K562 (cell line): ENCODE results near the gene PDE8B. TPM values are rescaled to one million over a fixed set of nuclear protein-coding genes. Genes with fewer than 3 reads are reported as not detected.

Experiments used
- ATAC-seq: fragments of 200-7000 bp; cut with Tn5 transposase; 3 replicates; pipeline ENCODE4 v1.9.1; 2020; ENCODE audit warnings: moderate library complexity
- BruUV-seq: library from RNA; stranded (reverse); fragments of 400-500 nt; replicated peaks from 2 replicates; lab custom pipeline; 2021; lab: Mats Ljungman, UMichigan
- CTCF ChIA-PET: fragments of 300-600 bp; formaldehyde crosslinking; extraction: SDS; loops from one replicate; lab custom pipeline; 2021; ENCODE audit warnings: low intra/inter-chr PET ratio; lab: Yijun Ruan, JAX
- POLR2A ChIA-PET: fragments of 300-600, 350-650 bp; sonication (Branson Sonifier 250); formaldehyde crosslinking; extraction: SDS; loops from one replicate; lab custom pipeline; 2021; ENCODE audit warnings: antibody characterized with exemption, inconsistent platforms; lab: Yijun Ruan, JAX
- DNase-seq, 4 experiments: peaks; one replicate each; pipeline versions ENCODE4 v3.0.0 to v3.0.0-alpha.2; 2011 to 2018; ENCODE audit warnings: low spot score in 3 of 4, mixed read lengths in 3 of 4; ENCODE audit errors: extremely low read depth in 1 of 4
- FAIRE-seq: peaks from 2 replicates; lab custom pipeline; 2011; peaks lifted over from hg19 to GRCh38; lab: Jason Lieb, UNC
- H2AFZ ChIP-seq: 2 replicates; pipeline ENCODE4 v1.6.0; 2011; ENCODE audit warnings: low read depth, low read length, control low read depth, inconsistent platforms
- H3K27ac ChIP-seq: fragments of 200-600 bp; 3 replicates; pipeline ENCODE4 v1.8.0; 2011; ENCODE audit warnings: low read depth, mild to moderate bottlenecking, control low read depth, inconsistent platforms, low read length, moderate library complexity, mixed read lengths; ENCODE audit errors: extremely low read depth
- H3K27me3 ChIP-seq, 2 experiments: fragments of 300-600 bp in 1 of 2; 2 replicates in 1 of 2; 3 replicates in 1 of 2; pipeline versions ENCODE4 v1.6.0 to v1.8.0; 2011; ENCODE audit warnings: inconsistent platforms in 2 of 2, low read length in 2 of 2, mild to moderate bottlenecking in 1 of 2, mixed read lengths in 1 of 2, moderate library complexity in 1 of 2; ENCODE audit not compliant: control insufficient read depth in 2 of 2, insufficient read depth in 2 of 2
- H3K36me3 ChIP-seq: fragments of 300-600 bp; 3 replicates; pipeline ENCODE4 v1.8.0; 2011; ENCODE audit warnings: mild to moderate bottlenecking, low read length, inconsistent platforms; ENCODE audit not compliant: control insufficient read depth, insufficient read depth
- H3K4me1 ChIP-seq, 2 experiments: fragments of 200-600 bp in 1 of 2; replicated peaks in 1 of 2; 2 replicates in 1 of 2; 3 replicates in 1 of 2; pipeline versions ENCODE4 v1.5.1 to v1.8.0; 2011; ENCODE audit warnings: inconsistent platforms in 2 of 2, low read length in 2 of 2, mild to moderate bottlenecking in 1 of 2, mixed read lengths in 1 of 2, moderate library complexity in 1 of 2; ENCODE audit not compliant: control insufficient read depth in 2 of 2, insufficient read depth in 2 of 2
- H3K4me2 ChIP-seq: 2 replicates; pipeline ENCODE4 v1.6.1; 2011; ENCODE audit warnings: low read length, control low read depth, inconsistent platforms, mixed read lengths; ENCODE audit not compliant: insufficient read depth
- H3K4me3 ChIP-seq: fragments of 200-600 bp; sonication (generic), shearing (Covaris generic); 2 replicates; pipeline ENCODE4 v1.5.1; 2016; ENCODE audit warnings: control low read depth, inconsistent platforms
- H3K79me2 ChIP-seq: fragments of 200-600 bp; 3 replicates; pipeline ENCODE4 v1.8.0; 2011; ENCODE audit warnings: low read length, inconsistent platforms; ENCODE audit not compliant: control insufficient read depth, insufficient read depth
- H3K9ac ChIP-seq, 2 experiments: 2 replicates each; pipeline versions ENCODE4 v1.6.0 to v1.6.1; 2011; ENCODE audit warnings: low read depth in 2 of 2, low read length in 2 of 2, control low read depth in 1 of 2, inconsistent platforms in 1 of 2, mild to moderate bottlenecking in 1 of 2, mixed read lengths in 1 of 2; ENCODE audit not compliant: insufficient read depth in 1 of 2
- H3K9me1 ChIP-seq: one replicate; pipeline ENCODE4 v1.6.0; 2011; ENCODE audit warnings: inconsistent platforms, mild to moderate bottlenecking, low read length, moderate library complexity; ENCODE audit not compliant: control insufficient read depth, insufficient read depth
- H3K9me3 ChIP-seq: replicated peaks from 2 replicates; pipeline ENCODE4 v1.5.1; 2011; ENCODE audit warnings: low read depth, low read length, inconsistent platforms; ENCODE audit not compliant: control insufficient read depth, insufficient read depth
- H4K20me1 ChIP-seq: replicated peaks from 2 replicates; pipeline ENCODE4 v1.6.1; 2011; ENCODE audit warnings: low read length, inconsistent platforms, mixed read lengths; ENCODE audit not compliant: control insufficient read depth, insufficient read depth
- COPS2 ChIP-seq: fragments of 450-650 bp; conservative IDR thresholded peaks from 2 replicates; pipeline ENCODE4 v1.6.1; 2016; ENCODE audit warnings: mild to moderate bottlenecking, moderate library complexity
- L3MBTL2 ChIP-seq: fragments of 450-650 bp; IDR thresholded peaks from 2 replicates; pipeline ENCODE4 v1.6.1; 2016; ENCODE audit warnings: mild to moderate bottlenecking, moderate library complexity
- SIN3B ChIP-seq: fragments of 450-650 bp; IDR thresholded peaks from 2 replicates; pipeline ENCODE4 v1.6.1; 2017; ENCODE audit warnings: low read depth, mild to moderate bottlenecking, moderate library complexity
- SPI1 ChIP-seq: IDR thresholded peaks from 2 replicates; pipeline ENCODE4 v1.6.1; 2011; ENCODE audit warnings: low read depth, low read length, control low read depth, borderline replicate concordance
- SREBF1 ChIP-seq: fragments of 150-350 bp; IDR thresholded peaks from 2 replicates; pipeline ENCODE4 v1.6.1; 2014; ENCODE audit warnings: antibody characterized with exemption, low read depth, low read length, borderline replicate concordance
- XRCC5 ChIP-seq: fragments of 200-400 bp; formaldehyde crosslinking; IDR thresholded peaks from 2 replicates; pipeline ENCODE4 v1.6.1; 2017; ENCODE audit warnings: low read depth, mild to moderate bottlenecking, low read length
- ZFP36 ChIP-seq: fragments of 150-350 bp; IDR thresholded peaks from 2 replicates; pipeline ENCODE4 v1.6.1; 2018; ENCODE audit warnings: low read length, low read depth; ENCODE audit not compliant: partially characterized antibody
- ZNF644 ChIP-seq: fragments of 200-800 bp; sonication (Bioruptor generic); IDR thresholded peaks from 2 replicates; pipeline ENCODE4 v1.6.1; 2016; ENCODE audit warnings: low read depth, missing genetic modification characterization, missing compliant biosample characterization
- ZNF780A ChIP-seq: fragments of 250-450 bp; sonication (Bioruptor Pico); IDR thresholded peaks from 2 replicates; pipeline ENCODE4 v1.5.0; 2021; ENCODE audit warnings: mild to moderate bottlenecking
- WGBS: fragments of 100-300 bp; shearing (Covaris generic); methylation state at CpG from one replicate; pipeline ENCODE4 v1.1.6; 2016; ENCODE audit warnings: low coverage, mixed read lengths; ENCODE audit not compliant: insufficient coverage; ENCODE audit errors: missing lambda C conversion rate; 5-methylcytosine and 5-hydroxymethylcytosine counted together
- in situ Hi-C: fragments of 300-500 bp; cut with MboI; formaldehyde crosslinking; loops from 4 replicates; pipeline ENCODE4 v1.15.0; 2018; ENCODE audit warnings: inconsistent platforms, mixed read lengths
- intact Hi-C: fragments of 100-400 bp; cut with micrococcal nuclease; formaldehyde crosslinking; loops from 2 replicates; pipeline ENCODE4 v1.14.2; 2022
- polyA plus RNA-seq, 8 experiments: library from polyadenylated mRNA; depleted of rRNA in 4 of 8; stranded (reverse) in 5 of 8; unstranded in 3 of 8; fragments of >200 nt; fragmentation: Nextera tagmentation in 2 of 8; fragmentation: Illumina TruSeq in 1 of 8; extraction: Ambion mirVana in 2 of 8; extraction: Trizol in 1 of 8; gene quantifications; 2 replicates each; pipeline versions ENCODE4 v1.2.1 to v1.2.3, GENCODE V29; 2011 to 2014; ENCODE audit warnings: inconsistent platforms in 1 of 8, missing spikeins in 1 of 8
- total RNA-seq, 7 experiments: library from RNA; depleted of rRNA in 6 of 7; stranded (reverse); fragments of >200 nt in 6 of 7; fragmentation: Illumina TruSeq in 2 of 7; extraction: Trizol in 2 of 7; gene quantifications; 2 replicates each; pipeline versions ENCODE4 v1.2.1 to v1.2.3, GENCODE V29; 2011 to 2021; ENCODE audit warnings: low replicate concordance in 1 of 7
- TF ChIP-seq, protein P1 (sequence below), 2 experiments: fragments of 450-650 bp in 1 of 2; sonication (generic) in 1 of 2; formaldehyde crosslinking; conservative IDR thresholded peaks; 2 replicates each; pipeline versions ENCODE4 v1.4.0 to v1.8.1; 2020 to 2022; ENCODE audit warnings: mild to moderate bottlenecking in 1 of 2, missing genetic modification reagents in 1 of 2
- TF ChIP-seq, protein P2 (sequence below), 2 experiments: fragments of 450-650 bp; IDR thresholded peaks; 2 replicates each; pipeline ENCODE4 v1.6.1; 2016; ENCODE audit warnings: mild to moderate bottlenecking in 2 of 2, borderline replicate concordance in 1 of 2, low read depth in 1 of 2, moderate library complexity in 1 of 2

The PDE8B gene
- total and polyA plus RNA-seq, 9 of the 15 experiments (the other 6 are each of a cell fraction or from before 2014, with no cell fraction given) = 0.15 to 0.28 TPM; not detected in 7

DNA sequence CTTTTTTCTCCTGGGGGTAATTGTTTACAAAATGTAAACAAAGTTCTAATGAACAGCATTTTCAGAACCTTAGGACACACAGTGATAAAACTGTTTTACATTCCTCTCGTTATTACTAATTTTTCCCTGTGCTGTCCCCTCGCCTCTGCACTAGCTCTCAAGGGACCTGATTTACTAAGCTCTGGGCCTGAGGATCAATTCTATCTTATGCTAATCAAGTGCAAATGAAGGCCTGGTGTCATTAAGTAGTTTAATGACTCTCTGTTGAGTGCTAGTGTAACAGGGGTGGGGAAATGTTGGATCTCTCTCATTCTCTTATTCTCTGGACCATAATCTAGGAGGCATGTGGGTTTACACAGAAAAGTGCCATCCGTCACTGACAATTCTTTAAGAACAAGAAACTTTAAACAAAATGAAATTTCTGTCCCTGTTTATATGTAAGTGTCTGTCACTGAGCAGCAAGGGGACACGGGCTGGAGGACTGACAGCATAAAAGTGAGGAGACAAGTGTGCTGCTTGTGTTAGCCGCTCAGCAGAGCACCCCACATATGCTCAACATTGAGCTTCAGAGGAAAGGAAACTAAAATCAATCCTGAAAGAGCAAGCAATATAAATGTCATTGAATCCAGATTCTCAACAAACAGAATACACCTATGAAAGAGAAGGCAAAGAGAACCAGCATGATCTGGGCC, 166.3 kb downstream of the PDE8B start:
- no peak overlapping the region for H2AFZ ChIP-seq
- CTCF ChIA-PET = no interaction called here
- no TSS peak for BruUV-seq
- H3K79me2 ChIP-seq = no peaks in the 10 kb centered on the region
- no peaks in the 10 kb centered on the region for H3K36me3 ChIP-seq
- H3K9me3 ChIP-seq = no peaks in the 10 kb centered on the region
- peaks cover 31 to 32% of the 10 kb centered on the region in 2 experiments; a peak in 4 of 5 replicates for H3K27me3 ChIP-seq
- FAIRE-seq (no peak), DNase-seq (no peak), ATAC-seq (no peak)
- no peak overlapping the region for H3K9ac ChIP-seq
- POLR2A ChIA-PET = interaction anchor here (1.3 kb wide), 1 partner anchor 13 kb away, joined by 4 read pairs; no protein-coding TSS in a partner anchor
- no peaks in the 10 kb centered on the region for H3K4me1 ChIP-seq
- 4% methylated on average over 5 of the region's 5 CpGs for WGBS
- no peak overlapping the region for H3K4me3 ChIP-seq
- H3K27ac ChIP-seq = no peak overlapping the region
- H3K9me1 ChIP-seq = no peaks in the 10 kb centered on the region
- no peak overlapping the region for H3K4me2 ChIP-seq
- H4K20me1 ChIP-seq = no peaks in the 10 kb centered on the region
- intact Hi-C loops = no loop called here
- in situ Hi-C loops = no loop called here
- TF ChIP-seq, protein P1, sequence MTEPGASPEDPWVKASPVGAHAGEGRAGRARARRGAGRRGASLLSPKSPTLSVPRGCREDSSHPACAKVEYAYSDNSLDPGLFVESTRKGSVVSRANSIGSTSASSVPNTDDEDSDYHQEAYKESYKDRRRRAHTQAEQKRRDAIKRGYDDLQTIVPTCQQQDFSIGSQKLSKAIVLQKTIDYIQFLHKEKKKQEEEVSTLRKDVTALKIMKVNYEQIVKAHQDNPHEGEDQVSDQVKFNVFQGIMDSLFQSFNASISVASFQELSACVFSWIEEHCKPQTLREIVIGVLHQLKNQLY (CRISPR knock-in tag; conservative IDR thresholded peaks at IDR 0.05) = no peak
- TF ChIP-seq ZFP36 (no peak), ZNF780A (no peak), COPS2 (no peak), SREBF1 (no peak), ZNF644 (tag) (no peak), L3MBTL2 (no peak), XRCC5 (no peak), SIN3B (no peak), SPI1 (no peak)
- TF ChIP-seq, protein P2, sequence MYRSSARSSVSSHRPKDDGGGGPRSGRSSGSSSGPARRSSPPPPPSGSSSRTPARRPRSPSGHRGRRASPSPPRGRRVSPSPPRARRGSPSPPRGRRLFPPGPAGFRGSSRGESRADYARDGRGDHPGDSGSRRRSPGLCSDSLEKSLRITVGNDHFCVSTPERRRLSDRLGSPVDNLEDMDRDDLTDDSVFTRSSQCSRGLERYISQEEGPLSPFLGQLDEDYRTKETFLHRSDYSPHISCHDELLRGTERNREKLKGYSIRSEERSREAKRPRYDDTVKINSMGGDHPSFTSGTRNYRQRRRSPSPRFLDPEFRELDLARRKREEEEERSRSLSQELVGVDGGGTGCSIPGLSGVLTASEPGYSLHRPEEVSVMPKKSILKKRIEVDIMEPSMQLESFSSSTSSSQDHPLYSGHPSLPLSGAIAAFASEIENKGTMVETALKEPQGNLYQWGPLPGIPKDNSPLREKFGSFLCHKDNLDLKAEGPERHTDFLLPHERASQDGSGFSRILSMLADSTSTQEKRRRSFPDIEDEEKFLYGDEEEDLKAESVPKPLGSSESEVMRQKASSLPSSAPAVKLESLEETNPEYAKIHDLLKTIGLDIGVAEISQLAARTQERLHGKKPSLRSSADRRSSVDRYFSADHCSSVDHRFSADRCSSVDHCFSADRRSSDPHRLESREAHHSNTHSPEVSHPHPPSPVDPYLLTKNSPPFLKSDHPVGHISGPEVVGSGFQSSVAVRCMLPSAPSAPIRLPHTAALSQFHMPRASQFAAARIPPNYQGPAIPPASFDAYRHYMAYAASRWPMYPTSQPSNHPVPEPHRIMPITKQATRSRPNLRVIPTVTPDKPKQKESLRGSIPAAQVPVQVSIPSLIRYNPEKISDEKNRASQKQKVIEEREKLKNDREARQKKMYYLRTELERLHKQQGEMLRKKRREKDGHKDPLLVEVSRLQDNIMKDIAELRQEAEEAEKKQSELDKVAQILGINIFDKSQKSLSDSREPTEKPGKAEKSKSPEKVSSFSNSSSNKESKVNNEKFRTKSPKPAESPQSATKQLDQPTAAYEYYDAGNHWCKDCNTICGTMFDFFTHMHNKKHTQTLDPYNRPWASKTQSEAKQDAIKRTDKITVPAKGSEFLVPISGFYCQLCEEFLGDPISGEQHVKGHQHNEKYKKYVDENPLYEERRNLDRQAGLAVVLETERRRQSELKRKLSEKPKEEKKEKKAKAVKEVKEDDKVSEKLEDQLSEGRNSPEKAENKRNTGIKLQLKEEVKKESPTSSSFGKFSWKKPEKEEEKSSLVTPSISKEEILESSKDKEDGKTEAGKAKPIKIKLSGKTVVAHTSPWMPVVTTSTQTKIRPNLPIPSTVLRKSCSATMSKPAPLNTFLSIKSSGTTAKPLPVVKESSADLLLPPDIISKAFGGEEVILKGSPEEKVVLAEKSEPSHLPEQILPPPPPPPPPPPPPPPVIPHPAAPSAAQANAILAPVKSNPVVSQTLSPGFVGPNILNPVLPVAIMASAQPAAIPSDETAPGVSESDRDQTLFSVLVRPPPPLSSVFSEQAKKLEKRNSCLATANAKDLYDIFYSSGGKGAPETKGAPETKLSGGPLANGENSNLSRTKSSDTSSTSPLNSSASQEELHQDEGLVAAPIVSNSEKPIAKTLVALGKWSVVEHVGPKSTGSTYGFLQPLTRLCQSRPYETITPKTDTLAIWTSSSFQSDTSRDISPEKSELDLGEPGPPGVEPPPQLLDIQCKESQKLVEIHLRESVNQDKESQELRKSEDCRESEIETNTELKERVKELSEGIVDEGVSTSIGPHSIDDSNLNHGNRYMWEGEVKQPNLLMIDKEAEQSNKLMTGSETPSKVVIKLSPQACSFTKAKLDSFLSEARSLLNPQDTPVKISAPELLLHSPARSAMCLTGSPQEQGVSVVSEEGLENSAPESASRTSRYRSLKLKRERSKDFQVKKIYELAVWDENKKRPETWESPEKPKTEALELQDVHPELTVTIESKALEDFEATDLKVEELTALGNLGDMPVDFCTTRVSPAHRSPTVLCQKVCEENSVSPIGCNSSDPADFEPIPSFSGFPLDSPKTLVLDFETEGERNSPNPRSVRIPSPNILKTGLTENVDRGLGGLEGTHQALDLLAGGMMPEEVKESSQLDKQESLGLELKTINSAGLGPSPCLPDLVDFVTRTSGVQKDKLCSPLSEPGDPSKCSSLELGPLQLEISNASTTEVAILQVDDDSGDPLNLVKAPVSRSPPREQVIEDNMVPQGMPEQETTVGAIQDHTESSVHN (IDR thresholded peaks at IDR 0.05; ENCODE audit: borderline replicate concordance in 1 of 2, low read depth in 1 of 2) = no peak
